Fibroblast of the aortic adventitia (primary cell): ENCODE measurements around the gene XYLT1. TPM values are rescaled to one million over a fixed set of nuclear protein-coding genes. Genes with fewer than 3 reads are reported as not detected.

ENCODE experiments used
- DNase-seq: peaks from one replicate; pipeline ENCODE4 v3.0.0-alpha.2; 2010; ENCODE audit warnings: low read depth
- H3K4me3 ChIP-seq: 2 replicates; pipeline ENCODE4 v1.5.1; 2011; ENCODE audit warnings: low read depth, mild to moderate bottlenecking, control low read depth, low read length, moderate library complexity
- CTCF ChIP-seq: IDR thresholded peaks from 2 replicates; pipeline ENCODE4 v1.5.1; 2011; ENCODE audit warnings: mild to moderate bottlenecking, low read length, control low read depth, inconsistent platforms; ENCODE audit not compliant: insufficient read depth
- total RNA-seq: library from RNA; depleted of rRNA; stranded (reverse); fragments of >200 nt; gene quantifications from 2 replicates; pipeline ENCODE4 v1.2.3, GENCODE V29; 2012; ENCODE audit warnings: low replicate concordance

XYLT1 gene
- total RNA-seq, 1 donor: 32.7 TPM

GRCh38 chr16:17299790-17300189 lies 171.0 kb downstream of the XYLT1 start:
- no peak for TF ChIP-seq CTCF
- H3K4me3 ChIP-seq: no peak overlapping the region
- no peak for DNase-seq

- no peak for TF ChIP-seq CTCF
- no peak for DNase-seq
Observed at GRCh38 chr16:17298238-17298637, 172.5 kb downstream of the XYLT1 start.

GRCh38 chr16:17296431-17296830 lies 174.3 kb downstream of the XYLT1 start:
- DNase-seq: no peak
- no peak overlapping the region for H3K4me3 ChIP-seq
- no peak for TF ChIP-seq CTCF

More at GRCh38 chr16:17298238-17298637, 172.5 kb downstream of the XYLT1 start:
- H3K4me3 ChIP-seq: no peak overlapping the region

GRCh38 chr16:17295948-17296347 lies 174.8 kb downstream of the XYLT1 start:
- no peak overlapping the region for H3K4me3 ChIP-seq
- no peak for TF ChIP-seq CTCF
- DNase-seq: no peak

- H3K4me3 ChIP-seq: no peak overlapping the region
- TF ChIP-seq CTCF: no peak
- no peak for DNase-seq
Observed at GRCh38 chr16:17294856-17295255, 175.9 kb downstream of the XYLT1 start.

GRCh38 chr16:17293813-17294558 lies 176.8 kb downstream of the XYLT1 start:
- no peak for DNase-seq
- TF ChIP-seq CTCF: no peak
- H3K4me3 ChIP-seq: no peak overlapping the region

- H3K4me3 ChIP-seq: no peak overlapping the region
- TF ChIP-seq CTCF: no peak
- no peak for DNase-seq
Observed at GRCh38 chr16:17291289-17291688, 179.5 kb downstream of the XYLT1 start.
